DMS53 treated with DMSO at 0.1 percent for 48 hours (cell line): Measurements from ENCODE around the gene MTA3.
"Not testable (repeated sequence)": the region's sequence is repeated elsewhere in the genome, so short reads cannot be mapped to it uniquely, and the experiment has no call there.

Experiments used
- DNase-seq: peaks from one replicate; lab custom pipeline; 2025; ENCODE audit not compliant: unreplicated experiment; lab: John Stamatoyannopoulos, UW

MTA3 gene

DNA sequence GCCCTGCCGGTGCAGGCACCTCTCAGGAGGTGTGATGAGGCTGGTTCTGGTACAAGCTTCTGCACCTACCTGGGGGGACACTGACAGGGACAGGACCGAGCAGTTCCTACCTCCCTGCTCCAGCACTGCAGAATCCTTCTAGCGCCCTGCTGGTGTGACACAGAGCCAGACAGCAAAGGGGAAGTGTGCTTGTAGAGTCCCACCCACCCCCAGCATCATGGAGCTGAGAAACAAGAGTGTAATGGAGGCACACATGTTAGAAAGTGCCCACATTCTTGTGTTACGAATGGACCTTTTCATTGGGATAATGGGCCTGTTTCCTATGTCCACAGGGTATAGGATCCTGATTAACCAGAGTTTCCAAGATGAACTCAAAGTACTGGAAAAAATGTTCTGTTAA, 157.2 kb downstream of the MTA3 start:
- DNase-seq, result no peak

GRCh38 chr2:42726680-42727079, 158.2 kb downstream of the MTA3 start:
- DNase-seq, result no peak

- not testable (repeated sequence) for DNase-seq
Measured at GRCh38 chr2:42731316-42731715, 162.9 kb downstream of the MTA3 start.

- no peak for DNase-seq
Measured at GRCh38 chr2:42733852-42734251, 165.4 kb downstream of the MTA3 start.

DNA sequence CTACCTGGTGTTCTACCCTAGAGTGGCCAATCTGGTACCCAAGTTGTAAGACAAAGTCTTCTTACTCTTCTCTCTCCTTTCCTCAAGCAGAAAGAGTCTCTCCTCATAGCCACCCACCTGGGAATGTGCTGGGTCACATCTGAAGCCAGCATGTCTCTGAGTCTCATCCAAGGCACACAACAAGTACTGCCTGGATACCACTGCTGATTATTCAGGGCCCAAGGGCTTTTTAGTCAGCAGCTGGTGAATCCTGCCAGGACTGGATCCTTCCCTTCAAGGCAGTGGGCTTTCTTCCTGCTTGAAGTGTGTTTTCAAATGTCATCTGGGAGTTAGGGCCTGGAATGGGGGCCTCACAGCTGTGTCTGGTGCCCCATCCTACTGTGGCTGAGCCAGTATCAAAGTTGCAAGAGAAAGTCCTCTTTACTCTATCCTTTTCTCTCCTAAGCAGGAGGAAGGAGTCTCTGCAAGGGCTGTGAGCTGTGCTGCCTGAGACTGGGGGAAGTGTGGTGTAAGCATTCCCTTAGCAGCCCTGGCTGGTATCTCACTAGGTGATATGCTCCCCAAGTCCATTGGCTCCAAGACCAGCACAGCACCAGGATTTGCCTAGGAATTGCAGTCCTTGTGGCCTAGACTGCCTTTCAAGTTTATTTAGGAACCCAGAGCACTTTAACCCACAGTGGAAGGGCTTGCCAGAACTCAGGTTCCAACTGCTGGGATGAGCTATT, 168.3 kb downstream of the MTA3 start:
- no peak for DNase-seq

GRCh38 chr2:42741140-42741539, 172.7 kb downstream of the MTA3 start:
- no peak for DNase-seq

DNA sequence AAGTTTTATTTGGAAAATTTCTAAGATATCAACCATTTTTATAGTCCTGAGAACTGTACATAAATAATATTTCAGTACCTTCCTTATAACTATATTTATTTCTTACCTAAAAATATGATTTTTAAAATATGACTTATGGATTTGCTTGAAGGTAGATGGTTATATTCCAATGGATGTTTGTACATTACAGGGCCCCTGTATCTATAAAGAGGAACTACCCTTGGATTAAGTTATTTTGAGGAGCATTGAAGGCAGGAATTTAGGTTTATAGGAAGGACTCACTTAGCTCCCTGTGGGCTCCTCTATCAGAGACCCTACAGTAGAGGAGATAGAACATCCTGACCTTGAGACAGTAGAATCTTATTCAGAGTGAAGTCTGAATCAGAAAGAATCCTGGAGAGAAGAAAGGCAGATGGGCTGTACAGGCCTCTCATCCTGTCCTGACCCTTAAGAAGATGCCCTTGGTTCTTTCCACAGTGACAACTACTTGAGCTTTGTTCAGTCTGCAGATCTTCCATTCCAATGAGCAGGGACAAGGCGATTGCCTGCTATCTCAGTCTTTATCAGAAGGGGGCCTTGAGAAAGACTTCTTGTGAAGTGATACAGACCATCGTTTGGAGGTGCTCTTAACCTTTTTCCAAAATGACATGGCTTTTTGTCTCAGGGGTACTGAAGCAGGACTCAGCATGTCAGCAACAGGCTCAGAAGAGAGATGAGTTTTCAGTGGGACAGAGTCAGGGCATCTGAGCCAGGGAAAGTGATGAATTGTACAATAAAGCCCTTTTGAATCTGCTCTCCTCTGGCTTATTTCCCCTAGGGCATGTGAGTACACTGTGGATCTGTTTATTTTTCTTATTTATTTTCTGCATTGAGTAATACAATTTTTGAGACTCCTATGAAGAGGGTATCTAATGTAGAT, 174.6 kb downstream of the MTA3 start:
- DNase-seq, result no peak

DNA sequence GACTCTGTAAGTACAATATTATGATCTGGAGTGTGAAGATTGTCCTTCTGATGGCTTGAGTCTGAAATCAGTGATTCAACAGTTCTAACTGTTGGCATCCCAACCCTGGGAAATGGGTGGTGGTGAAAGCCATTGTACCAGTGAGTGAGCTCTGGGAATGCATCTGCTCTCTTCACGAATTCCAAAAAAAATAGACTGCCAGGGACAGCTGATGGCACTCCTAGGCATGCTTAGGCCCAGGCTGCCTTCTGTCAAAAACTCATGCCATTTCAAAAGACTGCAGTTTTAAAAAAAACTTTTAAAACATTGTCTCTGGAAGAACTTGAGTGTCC, 175.2 kb downstream of the MTA3 start:
- no peak for DNase-seq

- DNase-seq, result no peak
Measured at GRCh38 chr2:42744545-42745082, 176.2 kb downstream of the MTA3 start.

DNA sequence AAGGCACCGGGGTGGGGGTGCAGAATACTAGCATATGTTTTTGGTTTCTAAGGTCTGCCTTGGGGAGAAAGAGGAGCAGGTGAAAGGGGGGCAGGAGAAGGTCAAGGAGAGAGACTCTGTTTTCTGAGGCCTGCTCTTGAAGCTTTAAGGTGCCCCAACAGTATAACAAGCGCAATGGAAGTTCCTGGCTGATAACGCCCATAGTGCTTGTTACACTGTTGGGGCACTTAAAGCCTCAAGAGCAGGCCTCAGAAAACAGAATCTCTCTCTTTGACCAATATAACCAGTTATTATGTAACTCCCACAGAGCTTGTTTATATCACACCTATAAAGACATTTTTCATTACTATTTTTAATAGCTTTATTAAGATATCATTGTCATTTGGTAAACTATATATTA, 179.0 kb downstream of the MTA3 start:
- DNase-seq, result no peak

DNA sequence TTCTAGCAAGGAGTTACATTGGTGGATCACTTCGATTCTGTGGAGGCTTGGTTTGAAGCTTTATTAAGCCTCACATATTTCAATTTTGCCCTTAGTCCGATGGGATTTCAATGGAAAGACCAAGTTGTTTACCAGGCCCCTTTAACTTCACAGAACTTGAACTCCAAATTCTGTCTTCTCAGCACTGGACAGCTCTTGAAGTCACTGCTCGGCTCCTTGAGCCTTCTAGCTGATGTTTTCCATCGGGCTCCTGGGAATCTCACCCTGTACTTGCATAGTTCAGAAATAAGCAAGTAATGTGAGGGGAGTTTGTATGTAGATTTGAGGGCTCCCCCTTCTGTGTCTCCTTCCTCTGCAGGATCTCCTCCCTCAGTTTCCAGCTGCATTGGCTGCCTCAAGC, 180.4 kb downstream of the MTA3 start:
- DNase-seq, result no peak

- no peak for DNase-seq
Measured at GRCh38 chr2:42752314-42752713, 183.9 kb downstream of the MTA3 start.

DNA sequence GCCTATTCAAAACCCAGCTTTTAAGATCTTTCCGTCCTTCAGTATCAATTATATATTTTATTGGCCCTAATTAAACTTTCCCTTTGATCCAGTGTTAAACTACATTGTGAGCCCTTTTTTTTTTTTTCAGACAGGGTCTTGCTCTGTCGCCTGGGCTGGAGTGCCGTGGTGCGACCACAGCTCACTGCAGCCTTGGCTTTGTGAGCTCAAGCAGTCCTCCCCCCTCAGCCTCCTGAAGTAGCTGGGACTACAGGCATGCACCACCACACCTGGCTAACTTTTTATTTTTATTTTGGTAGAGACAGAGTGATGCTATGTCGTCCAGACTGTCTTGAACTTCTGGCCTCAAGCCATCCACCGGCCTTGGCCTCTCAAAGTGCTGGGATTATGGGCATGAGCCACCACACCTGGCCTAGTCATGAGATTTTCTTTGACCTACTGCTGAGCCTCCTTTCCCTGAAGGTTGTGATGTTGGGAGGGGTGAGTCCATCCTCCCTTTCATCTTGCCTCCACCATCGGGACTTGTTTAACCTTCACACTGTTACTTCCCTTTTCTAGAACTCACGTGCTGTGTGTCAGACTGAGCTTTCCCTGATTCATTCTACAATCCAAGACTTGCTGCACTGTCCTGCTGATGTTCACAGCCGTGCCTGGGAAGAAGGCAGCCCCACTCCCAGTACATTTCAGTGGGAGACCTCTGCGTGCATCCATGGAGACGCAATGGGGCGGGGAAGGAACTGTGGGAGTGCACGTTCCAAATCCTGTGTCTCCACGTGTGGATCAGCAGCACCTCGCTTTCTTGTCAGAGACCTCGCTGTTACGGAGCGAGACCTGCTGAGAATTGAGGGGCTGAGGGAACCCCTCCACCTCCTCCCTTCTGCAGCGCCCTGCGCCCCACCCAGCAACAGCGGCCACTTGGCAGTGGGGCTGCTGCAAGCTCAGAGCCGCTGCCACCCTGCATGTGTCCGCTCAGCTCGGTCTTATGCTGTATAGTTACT, 184.7 kb downstream of the MTA3 start:
- DNase-seq, result no peak

GRCh38 chr2:42754021-42754775, 185.8 kb downstream of the MTA3 start:
- DNase-seq, result no peak

- no peak for DNase-seq
Measured at GRCh38 chr2:42754776-42755140, 186.3 kb downstream of the MTA3 start.

DNA sequence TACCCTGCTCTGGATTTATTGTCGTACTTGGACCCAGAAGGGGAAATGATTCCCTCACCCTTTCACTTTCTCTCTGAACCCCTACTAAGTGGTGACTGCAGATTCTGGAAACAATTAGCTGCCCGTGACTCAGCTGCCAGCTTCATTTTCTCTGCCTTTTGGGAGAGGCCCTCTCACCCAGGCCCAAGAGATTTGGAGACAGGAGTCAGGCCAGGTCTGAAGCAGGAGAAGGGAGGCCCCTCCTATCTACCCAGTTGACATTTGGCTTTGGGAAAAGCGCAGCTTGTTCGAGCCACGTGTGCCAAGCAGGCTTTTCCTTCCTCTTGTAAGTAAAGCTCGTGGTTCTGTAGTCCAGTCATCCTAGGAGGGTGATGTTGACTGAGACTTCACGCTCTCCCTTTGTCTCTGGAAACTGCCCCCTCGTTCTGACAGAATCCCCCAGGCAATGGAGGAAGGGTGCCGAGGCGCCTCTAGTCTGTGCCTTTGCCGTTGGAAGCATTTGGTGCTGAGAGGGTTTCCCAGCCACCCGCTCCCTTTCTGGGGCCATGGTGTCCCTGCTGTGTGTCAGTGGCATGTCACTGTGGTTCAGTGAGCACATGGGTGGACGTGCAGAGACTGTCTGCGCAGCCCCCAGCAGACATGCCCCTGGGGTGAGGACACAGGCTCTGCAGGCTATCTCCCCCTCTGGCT, 186.9 kb downstream of the MTA3 start:
- DNase-seq, result no peak

- DNase-seq, result no peak
Measured at GRCh38 chr2:42756150-42756775, 187.8 kb downstream of the MTA3 start.

GRCh38 chr2:42756966-42757513, 188.6 kb downstream of the MTA3 start:
- DNase-seq, result no peak
